ENCODE data around the gene AKNA. TPM values are rescaled to one million over a fixed set of nuclear protein-coding genes. Genes with fewer than 3 reads are reported as not detected.
A peak's percentile ranks its signal among the peaks of the same experiment; 100 is the strongest.

Gene AKNA
- total RNA-seq (2021) = 11.5 and 14.4 TPM in 2 replicates
- percentile 60 among the genes with signal in this experiment for Bru-seq, nascent RNA
- BruChase-seq, experiment 1, labeled RNA remaining after a 2-hour chase = percentile 47 among the genes with signal in this experiment
- percentile 60 among the genes with signal in this experiment for BruChase-seq, experiment 2, labeled RNA remaining after a 6-hour chase
- long read RNA-seq = 0 reads

- no peak for DNase-seq
- no peak within 1 kb of the TSS for H2AFZ ChIP-seq
- BruUV-seq (replicated peaks) = no TSS peak
- no peak within 1 kb of the TSS for H3K27ac ChIP-seq
- no peaks in the 10 kb centered on the region for H3K79me2 ChIP-seq (ENCODE audit: low read depth)
- TF ChIP-seq EZH2 (IDR thresholded peaks at IDR 0.05; ENCODE audit: low read depth) (no peak), CTCF (conservative IDR thresholded peaks at IDR 0.05) (no peak)
- H3K4me1 ChIP-seq (replicated peaks; ENCODE audit: insufficient read depth) = peaks cover 24% of the 10 kb centered on the region
- no peaks in the 10 kb centered on the region for H3K9me2 ChIP-seq (ENCODE audit: insufficient read depth)
- no peak within 1 kb of the TSS for H3K4me2 ChIP-seq
- 0 out of 2 replicates have a peak, but pooled peaks cover 3% of the 10 kb centered on the region for H4K20me1 ChIP-seq (ENCODE audit: insufficient read depth)
- CTCF ChIA-PET = no interaction called here
- POLR2A ChIA-PET (ENCODE audit: unreplicated experiment) = no interaction called here
- no peaks in the 10 kb centered on the region for H3K27me3 ChIP-seq (ENCODE audit: insufficient read depth, low read depth)
- no peaks in the 10 kb centered on the region for H3K9me3 ChIP-seq (ENCODE audit: insufficient read depth, low read depth)
- H3K4me3 ChIP-seq = no peak within 1 kb of the TSS
- peaks cover 14% of the 10 kb centered on the region; the same call in 1 of the 2 replicates for H3F3A ChIP-seq (ENCODE audit: insufficient read depth, low read depth)
- no peaks in the 10 kb centered on the region for H3K36me3 ChIP-seq (ENCODE audit: low read depth)
- intact Hi-C loops (cut with micrococcal nuclease; ENCODE audit: unreplicated experiment) = no loop called here
These were observed at the start of gene AKNA for GRCh38 chr9:114387680-114388356. Gene AKNA (minus strand): TSS chr9:114387982. CDS start chr9:114381333, 6,649 bp downstream.

- Histone ChIP-seq H3K4me3 (no peak overlapping the region), H3K4me1 (replicated peaks; ENCODE audit: insufficient read depth) (no peaks in the 10 kb centered on the region), H3K27ac (no peak overlapping the region), H3K79me2 (ENCODE audit: low read depth) (no peaks in the 10 kb centered on the region), H3K36me3 (ENCODE audit: low read depth) (no peaks in the 10 kb centered on the region), H3K9me2 (ENCODE audit: insufficient read depth) (no peaks in the 10 kb centered on the region), H4K20me1 (ENCODE audit: insufficient read depth) (no peaks in the 10 kb centered on the region), H2AFZ (no peak overlapping the region), H3K9me3 (ENCODE audit: insufficient read depth, low read depth) (no peaks in the 10 kb centered on the region), H3K4me2 (no peak overlapping the region), H3K27me3 (ENCODE audit: insufficient read depth, low read depth) (no peaks in the 10 kb centered on the region), H3F3A (ENCODE audit: insufficient read depth, low read depth) (no peaks in the 10 kb centered on the region)
- no peak for DNase-seq
- POLR2A ChIA-PET (ENCODE audit: unreplicated experiment) = no interaction called here
- intact Hi-C loops (cut with micrococcal nuclease; ENCODE audit: unreplicated experiment) = no loop called here
- no peak for TF ChIP-seq EZH2 (IDR thresholded peaks at IDR 0.05; ENCODE audit: low read depth)
- TF ChIP-seq CTCF (conservative IDR thresholded peaks at IDR 0.05) = no peak
- no TSS peak for BruUV-seq (replicated peaks)
- CTCF ChIA-PET = interaction anchor here (3.4 kb wide), 1 partner anchor 217 kb away, joined by 22 read pairs; no protein-coding TSS in a partner anchor
These were observed 49.7 kb upstream of the AKNA start for GRCh38 chr9:114437401-114437893.

- H3K4me2 ChIP-seq = no peak overlapping the region
- no peaks in the 10 kb centered on the region for H3K36me3 ChIP-seq (ENCODE audit: low read depth)
- no TSS peak for BruUV-seq (replicated peaks)
- no peaks in the 10 kb centered on the region for H3K9me2 ChIP-seq (ENCODE audit: insufficient read depth)
- POLR2A ChIA-PET (ENCODE audit: unreplicated experiment) = no interaction called here
- H4K20me1 ChIP-seq (ENCODE audit: insufficient read depth) = no peaks in the 10 kb centered on the region
- H3K4me1 ChIP-seq (replicated peaks; ENCODE audit: insufficient read depth) = no peaks in the 10 kb centered on the region
- CTCF ChIA-PET = interaction anchor here (3.4 kb wide), 1 partner anchor 219 kb away, joined by 22 read pairs; no protein-coding TSS in a partner anchor
- no peaks in the 10 kb centered on the region for H3K27me3 ChIP-seq (ENCODE audit: insufficient read depth, low read depth)
- no peaks in the 10 kb centered on the region for H3K9me3 ChIP-seq (ENCODE audit: insufficient read depth, low read depth)
- peak; percentile 40 to 43 for DNase-seq
- no peak overlapping the region for H3K27ac ChIP-seq
- TF ChIP-seq EZH2 (IDR thresholded peaks at IDR 0.05; ENCODE audit: low read depth) (no peak), CTCF (conservative IDR thresholded peaks at IDR 0.05) (peak; percentile 80)
- intact Hi-C loops (cut with micrococcal nuclease; ENCODE audit: unreplicated experiment) = loop anchor here (1.0 kb wide), 3 partner anchors 72 to 579 kb away; no protein-coding TSS in a partner anchor
- H3K79me2 ChIP-seq (ENCODE audit: low read depth) = no peaks in the 10 kb centered on the region
- no peak overlapping the region for H3K4me3 ChIP-seq
- H2AFZ ChIP-seq = no peak overlapping the region
- no peaks in the 10 kb centered on the region for H3F3A ChIP-seq (ENCODE audit: insufficient read depth, low read depth)
These were observed 47.1 kb upstream of the AKNA start for GRCh38 chr9:114434878-114435311.

Measured in PC-9 (cell line).